Retinal pigment epithelial cell (primary cell): ENCODE data around the gene ZNF581.
A peak's percentile ranks its signal among the peaks of the same experiment; 100 is the strongest.

ENCODE experiments used
- DNase-seq: peaks from one replicate; pipeline ENCODE4 v3.0.0-alpha.2; 2010; ENCODE audit warnings: low read depth
- H3K4me3 ChIP-seq: 2 replicates; pipeline ENCODE4 v1.5.1; 2011; ENCODE audit warnings: mild to moderate bottlenecking, low read length, control low read depth, moderate library complexity
- TF ChIP-seq, protein P1 (sequence below): conservative IDR thresholded peaks from 2 replicates; pipeline ENCODE4 v1.5.1; 2011; ENCODE audit warnings: low read depth, low read length, control low read depth, inconsistent platforms

Gene ZNF581

DNA sequence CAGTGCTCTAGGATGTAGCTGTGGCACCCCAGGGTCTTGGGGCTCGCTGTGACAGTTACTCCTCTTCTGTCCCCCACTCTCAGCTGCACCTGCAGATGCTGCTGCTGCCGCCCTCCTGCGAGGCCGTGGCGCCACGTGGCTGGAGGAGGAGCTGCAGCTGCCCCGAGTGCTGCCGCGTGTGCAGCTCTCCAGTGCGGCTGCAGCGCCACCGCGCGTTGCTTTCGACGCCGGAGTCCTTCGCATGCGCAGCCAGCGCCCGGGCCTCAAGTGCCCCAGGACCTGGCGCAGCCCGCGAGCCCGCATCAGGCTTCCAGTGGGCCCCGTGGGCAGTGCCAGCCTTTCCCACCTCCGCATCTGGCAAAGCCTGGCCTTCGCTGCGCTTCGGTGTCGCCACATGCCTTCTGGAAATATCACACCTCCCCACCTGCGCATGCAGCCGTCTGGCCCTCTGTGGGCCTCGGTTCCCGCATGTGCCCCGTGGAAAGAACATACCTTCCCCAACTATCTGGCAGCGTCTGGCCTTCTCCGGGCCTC, 3.3 kb upstream of the ZNF581 start:
- TF ChIP-seq, protein P1, sequence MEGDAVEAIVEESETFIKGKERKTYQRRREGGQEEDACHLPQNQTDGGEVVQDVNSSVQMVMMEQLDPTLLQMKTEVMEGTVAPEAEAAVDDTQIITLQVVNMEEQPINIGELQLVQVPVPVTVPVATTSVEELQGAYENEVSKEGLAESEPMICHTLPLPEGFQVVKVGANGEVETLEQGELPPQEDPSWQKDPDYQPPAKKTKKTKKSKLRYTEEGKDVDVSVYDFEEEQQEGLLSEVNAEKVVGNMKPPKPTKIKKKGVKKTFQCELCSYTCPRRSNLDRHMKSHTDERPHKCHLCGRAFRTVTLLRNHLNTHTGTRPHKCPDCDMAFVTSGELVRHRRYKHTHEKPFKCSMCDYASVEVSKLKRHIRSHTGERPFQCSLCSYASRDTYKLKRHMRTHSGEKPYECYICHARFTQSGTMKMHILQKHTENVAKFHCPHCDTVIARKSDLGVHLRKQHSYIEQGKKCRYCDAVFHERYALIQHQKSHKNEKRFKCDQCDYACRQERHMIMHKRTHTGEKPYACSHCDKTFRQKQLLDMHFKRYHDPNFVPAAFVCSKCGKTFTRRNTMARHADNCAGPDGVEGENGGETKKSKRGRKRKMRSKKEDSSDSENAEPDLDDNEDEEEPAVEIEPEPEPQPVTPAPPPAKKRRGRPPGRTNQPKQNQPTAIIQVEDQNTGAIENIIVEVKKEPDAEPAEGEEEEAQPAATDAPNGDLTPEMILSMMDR, result peak; percentile 63
- DNase-seq, result peak; percentile 41
- peak overlapping the region; percentile 76 for H3K4me3 ChIP-seq

DNA sequence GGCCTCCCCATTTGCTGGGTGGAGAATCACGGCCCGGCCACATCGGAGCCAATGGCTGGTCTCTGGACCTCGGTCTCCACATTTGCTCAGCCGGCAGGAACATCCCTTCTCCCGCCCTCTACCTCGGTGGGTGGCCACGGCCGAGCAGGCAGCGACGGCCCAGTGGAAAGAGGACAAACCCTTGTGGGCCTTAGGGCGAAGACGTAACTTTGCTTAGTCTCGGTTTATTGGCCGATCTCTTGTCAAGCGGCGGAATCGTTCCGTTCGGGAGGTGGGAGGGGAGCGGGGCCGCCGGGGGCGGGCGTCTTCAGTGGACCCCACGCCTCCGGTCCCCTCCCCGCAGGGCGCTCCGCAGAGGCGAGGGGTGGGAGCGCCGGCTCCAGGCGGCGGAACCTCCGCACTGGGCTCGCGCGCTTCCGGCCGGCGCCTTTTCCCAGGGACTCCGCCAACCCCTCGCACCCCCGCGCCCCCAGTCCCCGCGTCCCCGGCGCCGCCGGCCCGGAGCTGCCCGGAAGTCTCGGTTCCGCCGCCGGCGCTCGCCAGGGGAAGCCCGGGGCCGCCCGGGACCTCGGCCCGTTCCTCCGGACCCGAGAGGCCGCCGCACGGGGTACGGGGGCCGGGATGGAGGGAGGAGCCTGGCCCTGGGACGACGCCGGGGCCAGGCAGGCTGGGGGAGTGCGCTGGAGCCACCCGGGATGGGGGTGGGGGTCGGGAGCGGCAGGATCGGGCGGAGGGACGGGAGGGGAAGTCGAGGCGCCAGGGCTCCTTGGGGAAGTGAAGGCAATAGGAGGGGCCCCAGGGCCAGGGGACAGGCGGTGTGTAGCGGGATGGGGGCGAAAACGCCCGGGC, 2.6 kb upstream of the ZNF581 start, which contains the start of gene ZNF580:
Gene ZNF580, plus strand, starts transcription at position 426 of the 849 bp plus-strand sequence. CDS start 1,507 bp downstream, outside the sequence.
- no peak for DNase-seq
- peak within 1 kb of the TSS; percentile 76 for H3K4me3 ChIP-seq
- TF ChIP-seq, protein P1, result no peak

DNA sequence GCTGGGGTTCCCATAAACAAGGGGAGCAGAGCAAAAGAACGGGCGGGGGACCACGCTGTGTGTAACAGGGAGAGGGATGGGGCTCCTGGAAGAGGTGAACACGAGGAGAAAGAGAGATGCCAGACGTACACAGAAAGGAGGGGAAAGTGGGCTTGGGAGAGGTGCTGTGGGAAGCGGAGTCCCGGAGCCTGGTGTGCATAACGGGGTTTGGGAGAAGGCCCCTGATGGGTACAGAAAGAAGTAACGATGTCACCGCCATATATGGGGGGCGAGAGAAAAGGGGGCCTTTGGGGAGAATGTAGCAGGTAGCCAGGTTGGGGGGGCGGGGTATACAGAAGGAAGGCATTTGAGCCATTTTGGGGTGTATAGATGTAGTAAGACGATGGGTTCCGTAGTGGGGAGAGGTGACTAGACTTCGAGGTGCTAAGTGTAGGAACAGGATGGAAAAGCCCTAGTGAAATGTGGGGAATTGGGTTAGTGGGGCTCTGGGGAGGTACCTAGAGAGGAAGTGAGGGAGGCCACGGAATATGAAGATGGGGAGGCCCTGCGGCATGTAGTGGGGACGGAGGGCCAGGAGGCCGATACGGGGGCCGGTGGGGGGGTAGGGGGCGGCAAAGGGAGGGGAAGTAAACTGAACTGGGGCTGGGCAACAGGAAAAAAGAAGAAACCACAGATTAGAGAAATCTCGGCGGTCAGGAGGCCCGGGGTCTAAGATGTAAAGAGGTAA, 1.9 kb upstream of the ZNF581 start:
- peak overlapping the region; percentile 76 for H3K4me3 ChIP-seq
- no peak for DNase-seq
- TF ChIP-seq, protein P1, result no peak

DNA sequence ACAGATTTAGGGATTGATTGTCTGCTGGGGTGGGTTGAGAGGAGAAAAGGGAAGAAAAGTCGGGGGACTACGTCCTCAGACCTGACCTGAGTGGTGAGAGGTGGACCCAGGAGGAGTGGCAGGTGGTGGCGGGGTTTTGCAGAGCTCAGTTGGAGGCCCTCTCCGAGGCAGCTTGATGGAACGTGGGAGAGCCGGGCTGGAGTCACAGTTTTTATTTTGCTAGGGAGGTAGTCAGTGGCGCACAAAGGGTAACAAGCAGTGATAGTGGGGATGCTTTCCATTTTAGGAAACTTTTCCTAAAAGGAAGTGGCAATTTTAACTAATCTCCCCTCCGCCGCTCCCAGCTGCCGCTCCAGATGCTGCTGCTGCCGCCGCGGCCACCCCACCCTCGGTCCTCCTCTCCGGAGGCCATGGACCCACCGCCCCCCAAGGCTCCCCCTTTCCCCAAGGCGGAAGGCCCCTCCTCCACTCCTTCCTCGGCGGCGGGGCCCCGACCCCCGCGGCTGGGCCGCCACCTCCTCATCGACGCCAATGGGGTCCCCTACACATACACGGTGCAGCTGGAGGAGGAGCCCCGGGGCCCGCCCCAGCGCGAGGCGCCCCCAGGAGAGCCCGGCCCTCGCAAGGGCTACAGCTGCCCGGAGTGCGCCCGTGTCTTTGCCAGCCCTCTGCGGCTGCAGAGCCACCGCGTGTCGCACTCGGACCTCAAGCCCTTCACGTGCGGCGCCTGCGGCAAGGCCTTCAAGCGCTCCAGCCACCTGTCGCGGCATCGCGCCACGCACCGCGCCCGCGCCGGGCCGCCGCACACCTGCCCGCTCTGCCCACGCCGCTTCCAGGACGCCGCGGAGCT, 1.1 kb upstream of the ZNF581 start:
- H3K4me3 ChIP-seq, result peak overlapping the region; percentile 79
- TF ChIP-seq, protein P1, result no peak
- DNase-seq, result no peak

DNA sequence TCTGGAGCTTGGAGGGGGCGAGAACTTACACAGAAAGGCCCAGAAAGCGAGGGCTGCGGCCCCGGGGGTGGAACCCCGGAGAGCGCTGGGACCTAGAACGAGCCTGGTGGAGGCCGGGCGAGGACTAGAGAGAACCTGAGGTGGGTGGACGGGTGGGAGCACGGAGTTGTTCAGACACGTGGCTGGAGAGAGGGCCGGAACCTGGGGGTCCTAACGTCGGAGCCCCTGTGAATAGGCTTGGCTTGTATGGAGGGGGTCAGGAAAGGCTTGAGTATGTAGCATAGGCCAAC, 383 bp downstream of the ZNF581 start:
- DNase-seq, result no peak
- TF ChIP-seq, protein P1, result no peak
- H3K4me3 ChIP-seq, result peak overlapping the region; percentile 79

DNA sequence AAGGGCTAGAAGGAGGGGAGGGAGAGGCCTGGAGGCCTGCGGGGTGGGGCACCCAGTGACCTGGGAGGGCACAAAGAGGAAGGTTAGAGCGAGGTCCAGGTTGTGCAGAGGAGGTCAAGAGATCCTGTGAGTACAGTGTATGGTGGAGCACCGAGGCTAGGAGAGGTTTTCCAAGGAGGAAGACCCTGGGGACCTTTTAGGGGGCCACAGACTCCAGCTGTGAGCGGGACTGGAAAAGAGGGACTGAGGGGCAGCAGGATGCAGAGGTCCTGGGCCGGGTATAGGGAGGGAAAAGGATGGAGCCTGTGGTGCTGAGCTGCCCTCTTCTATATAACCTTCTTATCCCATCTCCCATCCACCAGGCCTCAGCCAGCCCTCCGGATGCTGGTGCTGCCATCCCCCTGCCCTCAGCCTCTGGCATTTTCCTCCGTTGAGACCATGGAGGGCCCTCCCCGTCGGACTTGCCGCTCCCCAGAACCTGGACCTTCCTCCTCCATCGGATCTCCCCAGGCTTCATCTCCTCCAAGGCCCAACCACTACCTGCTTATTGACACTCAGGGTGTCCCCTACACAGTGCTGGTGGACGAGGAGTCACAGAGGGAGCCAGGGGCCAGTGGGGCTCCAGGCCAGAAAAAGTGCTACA, 863 bp downstream of the ZNF581 start:
- DNase-seq, result no peak
- H3K4me3 ChIP-seq, result peak overlapping the region; percentile 79
- TF ChIP-seq, protein P1, result no peak
